ENCODE data around the gene DLX3. TPM values are rescaled to one million over a fixed set of nuclear protein-coding genes. Genes with fewer than 3 reads are reported as not detected.

Gene DLX3
- total RNA-seq, 1 experiment from 2014 or later = 0.74 TPM

DNA sequence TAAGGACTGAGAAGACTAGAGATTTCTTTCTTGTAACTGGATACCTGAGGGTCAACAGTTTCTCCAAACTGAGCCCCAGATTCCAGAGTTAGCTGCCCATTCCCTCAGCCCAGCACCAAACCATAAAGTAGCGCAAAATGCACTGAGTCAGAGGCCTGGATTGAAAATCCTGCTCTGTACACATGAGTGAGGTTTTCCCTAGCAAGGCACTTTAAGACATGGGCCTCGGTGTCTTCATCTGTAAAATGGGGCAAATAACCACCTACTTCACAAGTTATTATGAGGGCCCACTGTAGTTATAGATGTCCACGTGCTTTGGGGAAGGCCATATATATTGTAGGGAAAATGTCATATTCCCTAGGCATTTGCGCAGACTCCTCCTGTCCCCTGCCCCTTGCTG, 36.3 kb downstream of the DLX3 start:
- ATAC-seq (no peak), DNase-seq (ENCODE audit: low spot score) (no peak)
- Mint-ChIP-seq H3K36me3 (no peaks in the 10 kb centered on the region), H3K27me3 (ENCODE audit: low read depth) (peaks cover 69% of the 10 kb centered on the region), H3K9me3 (no peaks in the 10 kb centered on the region), H3K4me1 (peaks cover 21% of the 10 kb centered on the region), H3K4me3 (no peak overlapping the region), H3K27ac (no peak overlapping the region)
- POLR2A ChIA-PET = interaction anchor here (0.6 to 0.7 kb wide), 2 partner anchors 13 to 35 kb away, joined by 3 to 5 read pairs; no protein-coding TSS in a partner anchor
- CTCF ChIA-PET = interaction anchor here (0.6 to 5.1 kb wide), 5 partner anchors 35 to 1467 kb away, joined by 3 to 31 read pairs (median 3); no protein-coding TSS in a partner anchor
- no peak for TF ChIP-seq NR2C2 (CRISPR knock-in tag; IDR thresholded peaks at IDR 0.05)
- no peak for TF ChIP-seq ATF1 (CRISPR knock-in tag; IDR thresholded peaks at IDR 0.05)
- TF ChIP-seq AR (CRISPR knock-in tag; IDR thresholded peaks at IDR 0.05) = no peak
- TF ChIP-seq, protein P1, sequence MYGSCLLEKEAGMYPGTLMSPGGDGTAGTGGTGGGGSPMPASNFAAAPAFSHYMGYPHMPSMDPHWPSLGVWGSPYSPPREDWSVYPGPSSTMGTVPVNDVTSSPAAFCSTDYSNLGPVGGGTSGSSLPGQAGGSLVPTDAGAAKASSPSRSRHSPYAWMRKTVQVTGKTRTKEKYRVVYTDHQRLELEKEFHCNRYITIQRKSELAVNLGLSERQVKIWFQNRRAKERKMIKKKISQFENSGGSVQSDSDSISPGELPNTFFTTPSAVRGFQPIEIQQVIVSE (CRISPR knock-in tag; IDR thresholded peaks at IDR 0.05; ENCODE audit: borderline replicate concordance) = no peak
- TF ChIP-seq EMX1 (CRISPR knock-in tag; IDR thresholded peaks at IDR 0.05) = no peak
- no peak for TF ChIP-seq TEAD1 (CRISPR knock-in tag; IDR thresholded peaks at IDR 0.05)
- TF ChIP-seq, protein P2, sequence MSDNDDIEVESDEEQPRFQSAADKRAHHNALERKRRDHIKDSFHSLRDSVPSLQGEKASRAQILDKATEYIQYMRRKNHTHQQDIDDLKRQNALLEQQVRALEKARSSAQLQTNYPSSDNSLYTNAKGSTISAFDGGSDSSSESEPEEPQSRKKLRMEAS (CRISPR knock-in tag; IDR thresholded peaks at IDR 0.05) = no peak
- no peak for TF ChIP-seq FOXP4 (CRISPR knock-in tag; IDR thresholded peaks at IDR 0.05)
- TF ChIP-seq KAT7 (CRISPR knock-in tag; IDR thresholded peaks at IDR 0.05; ENCODE audit: borderline replicate concordance) = no peak
- TF ChIP-seq GRHL2 (CRISPR knock-in tag; IDR thresholded peaks at IDR 0.05; ENCODE audit: insufficient replicate concordance, severe bottlenecking) = no peak

GRCh38 chr17:49957350-49957749, 37.7 kb downstream of the DLX3 start:
- Mint-ChIP-seq H3K4me1 (peaks cover 11% of the 10 kb centered on the region), H3K36me3 (no peaks in the 10 kb centered on the region), H3K27ac (no peak overlapping the region), H3K27me3 (ENCODE audit: low read depth) (peaks cover 59% of the 10 kb centered on the region), H3K4me3 (no peak overlapping the region), H3K9me3 (no peaks in the 10 kb centered on the region)
- ATAC-seq (no peak), DNase-seq (ENCODE audit: low spot score) (no peak)
- POLR2A ChIA-PET = interaction anchor here (0.6 kb wide), 1 partner anchor 85 kb away, joined by 3 read pairs; no protein-coding TSS in a partner anchor
- CTCF ChIA-PET = interaction anchor here (0.5 to 5.1 kb wide), 5 partner anchors 37 to 1008 kb away, joined by 3 to 31 read pairs (median 6); partner anchors contain the start of gene DLX3
- no peak for TF ChIP-seq HMGA2 (CRISPR knock-in tag; IDR thresholded peaks at IDR 0.05)
- TF ChIP-seq MXD4 (CRISPR knock-in tag; IDR thresholded peaks at IDR 0.05; ENCODE audit: borderline replicate concordance) = no peak
- 0 out of 2 replicates have a peak, but pooled peaks have one; percentile 19 for TF ChIP-seq GTF2I (CRISPR knock-in tag; conservative IDR thresholded peaks at IDR 0.05)

GRCh38 chr17:49956780-49957179, 38.2 kb downstream of the DLX3 start:
- ChIA-PET CTCF (interaction anchor here (0.5 to 5.1 kb wide), 5 partner anchors 38 to 1007 kb away, joined by 3 to 31 read pairs (median 6); partner anchors contain the start of gene DLX3), POLR2A (interaction anchor here (0.6 kb wide), 1 partner anchor 85 kb away, joined by 3 read pairs; no protein-coding TSS in a partner anchor)
- Mint-ChIP-seq H3K36me3 (no peaks in the 10 kb centered on the region), H3K27ac (no peak overlapping the region), H3K9me3 (no peaks in the 10 kb centered on the region), H3K4me3 (no peak overlapping the region), H3K4me1 (peaks cover 10% of the 10 kb centered on the region), H3K27me3 (ENCODE audit: low read depth) (peaks cover 56% of the 10 kb centered on the region)
- ATAC-seq (no peak), DNase-seq (ENCODE audit: low spot score) (no peak)
- TF ChIP-seq ATF1 (CRISPR knock-in tag; IDR thresholded peaks at IDR 0.05) (no peak), TEAD1 (CRISPR knock-in tag; IDR thresholded peaks at IDR 0.05) (no peak), ZNF532 (CRISPR knock-in tag; IDR thresholded peaks at IDR 0.05; ENCODE audit: borderline replicate concordance) (no peak), NFE2L1 (CRISPR knock-in tag; IDR thresholded peaks at IDR 0.05) (no peak), SMAD4 (CRISPR knock-in tag; IDR thresholded peaks at IDR 0.05) (no peak), ZNF219 (CRISPR knock-in tag; IDR thresholded peaks at IDR 0.05; ENCODE audit: borderline replicate concordance) (no peak)
- TF ChIP-seq, protein P1 (CRISPR knock-in tag; IDR thresholded peaks at IDR 0.05; ENCODE audit: borderline replicate concordance) = no peak
- TF ChIP-seq, protein P3, sequence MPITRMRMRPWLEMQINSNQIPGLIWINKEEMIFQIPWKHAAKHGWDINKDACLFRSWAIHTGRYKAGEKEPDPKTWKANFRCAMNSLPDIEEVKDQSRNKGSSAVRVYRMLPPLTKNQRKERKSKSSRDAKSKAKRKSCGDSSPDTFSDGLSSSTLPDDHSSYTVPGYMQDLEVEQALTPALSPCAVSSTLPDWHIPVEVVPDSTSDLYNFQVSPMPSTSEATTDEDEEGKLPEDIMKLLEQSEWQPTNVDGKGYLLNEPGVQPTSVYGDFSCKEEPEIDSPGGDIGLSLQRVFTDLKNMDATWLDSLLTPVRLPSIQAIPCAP (CRISPR knock-in tag; IDR thresholded peaks at IDR 0.05) = no peak

Measured in WTC11 (cell line).